Myocyte (in vitro differentiated cells): ENCODE data around the gene GAL3ST2. TPM values are rescaled to one million over a fixed set of nuclear protein-coding genes. Genes with fewer than 3 reads are reported as not detected.
"Not testable (repeated sequence)": the region's sequence is repeated elsewhere in the genome, so short reads cannot be mapped to it uniquely, and the experiment has no call there.

Source experiments
- DNase-seq: peaks from one replicate; pipeline ENCODE4 v3.0.0-alpha.2; 2012; ENCODE audit warnings: low read depth
- total RNA-seq: library from RNA; depleted of rRNA; stranded (reverse); fragments of >200 nt; gene quantifications from 2 replicates; pipeline ENCODE4 v1.2.3, GENCODE V29; 2014

GAL3ST2 gene
- total RNA-seq, 1 donor from 2014 or later = not detected

GRCh38 chr2:241767464-241768250 lies 9.0 kb upstream of the GAL3ST2 start:
- no peak for DNase-seq

- no peak for DNase-seq
Observed at GRCh38 chr2:241768251-241768711, 8.3 kb upstream of the GAL3ST2 start.

DNA sequence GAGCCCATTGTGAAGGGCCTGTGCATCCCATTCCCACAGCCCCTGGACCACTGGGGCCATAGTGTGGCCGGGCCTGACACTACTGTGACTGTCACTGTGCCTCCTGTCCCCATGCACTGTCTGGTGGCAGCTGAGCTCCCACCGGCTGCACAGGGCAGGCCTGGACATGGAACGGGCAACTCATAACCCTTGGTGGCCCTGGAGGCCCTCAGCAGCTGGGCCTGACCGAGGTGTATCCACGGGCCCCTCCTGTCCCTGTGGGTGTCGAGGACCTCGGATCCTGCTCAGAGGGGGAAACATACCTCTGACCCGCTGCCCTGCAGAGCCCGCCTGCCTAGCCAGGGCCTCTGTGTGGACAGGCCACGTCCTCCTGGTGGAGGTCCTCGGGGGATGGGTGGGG lies 7.8 kb upstream of the GAL3ST2 start:
- DNase-seq = no peak

DNA sequence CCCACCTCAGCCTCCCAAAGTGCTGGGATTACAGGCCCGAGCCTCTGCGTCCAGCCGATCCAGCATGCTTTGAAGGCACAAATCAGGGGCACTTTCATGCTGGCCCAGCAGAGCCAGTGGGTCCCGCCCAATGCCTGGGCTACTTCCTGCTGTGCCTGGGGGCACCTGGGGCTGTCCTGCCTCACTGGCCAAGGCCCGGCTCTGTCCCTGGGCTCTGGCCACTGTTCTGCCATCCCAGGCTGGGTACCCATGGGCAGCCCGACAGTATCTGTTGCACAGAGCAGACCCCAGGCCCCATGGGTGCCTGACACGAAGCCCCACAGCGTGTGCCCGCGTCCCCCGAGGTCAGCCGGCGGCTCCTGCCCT lies 6.8 kb upstream of the GAL3ST2 start:
- no peak for DNase-seq

- DNase-seq = no peak
Observed at GRCh38 chr2:241770185-241770935, 6.3 kb upstream of the GAL3ST2 start.

DNA sequence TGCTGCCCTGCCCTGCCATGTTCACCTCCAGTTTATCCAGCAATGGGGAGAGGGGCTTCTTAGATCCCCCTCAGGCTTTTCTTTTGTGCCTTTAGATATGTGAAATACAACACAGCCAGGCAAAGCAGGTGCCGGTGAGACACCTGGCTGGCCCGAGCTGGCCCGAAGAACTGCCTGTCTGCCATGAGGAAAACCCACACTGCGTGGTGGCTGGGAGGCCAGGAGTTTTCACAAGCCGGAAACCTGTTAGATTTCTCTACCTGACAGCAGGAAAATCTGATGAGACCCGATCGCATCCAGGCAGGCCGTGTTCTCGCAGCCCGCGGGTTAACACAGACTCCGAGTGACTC lies 5.7 kb upstream of the GAL3ST2 start:
- no peak for DNase-seq

DNA sequence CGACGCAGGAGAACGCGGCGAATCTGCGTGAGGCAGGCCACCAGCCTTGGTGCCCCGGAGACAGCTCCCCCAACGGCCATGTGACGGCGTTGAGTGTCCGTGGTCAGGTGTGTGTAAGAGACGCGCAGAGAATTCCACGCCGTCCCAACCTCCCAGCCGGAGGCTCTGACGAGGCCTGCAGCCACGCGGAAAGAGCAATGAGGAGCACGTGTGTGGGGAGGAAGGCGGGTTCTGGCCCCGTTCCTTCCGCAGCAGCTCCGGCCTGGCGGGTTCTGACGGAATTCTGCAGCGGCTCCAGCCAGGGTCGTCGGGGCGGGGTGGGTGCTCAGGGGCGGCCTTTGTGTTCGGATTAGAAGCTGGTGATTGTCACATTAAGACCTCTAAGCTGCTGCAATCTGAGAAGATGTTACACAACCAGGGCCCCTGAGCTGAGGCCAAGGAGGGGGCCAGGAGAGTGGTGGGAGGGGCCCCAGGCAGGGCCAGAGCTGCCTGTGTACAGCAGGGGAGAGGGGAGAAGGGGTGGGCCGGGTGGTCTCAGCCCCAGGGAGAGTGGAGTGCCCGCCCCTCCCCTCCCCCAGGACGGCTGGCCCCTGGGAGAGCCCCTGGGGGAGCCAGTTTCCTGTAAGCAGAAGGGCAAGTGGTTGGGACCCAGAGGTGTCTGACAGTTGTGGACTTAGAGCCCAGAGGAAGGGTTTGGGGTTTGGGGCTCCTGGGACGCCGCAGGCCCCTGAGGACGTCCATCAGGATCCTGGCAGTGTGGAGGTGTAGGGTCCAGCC lies 5.1 kb upstream of the GAL3ST2 start:
- DNase-seq = no peak

- no peak for DNase-seq
Observed at GRCh38 chr2:241772063-241772499, 4.5 kb upstream of the GAL3ST2 start.

DNA sequence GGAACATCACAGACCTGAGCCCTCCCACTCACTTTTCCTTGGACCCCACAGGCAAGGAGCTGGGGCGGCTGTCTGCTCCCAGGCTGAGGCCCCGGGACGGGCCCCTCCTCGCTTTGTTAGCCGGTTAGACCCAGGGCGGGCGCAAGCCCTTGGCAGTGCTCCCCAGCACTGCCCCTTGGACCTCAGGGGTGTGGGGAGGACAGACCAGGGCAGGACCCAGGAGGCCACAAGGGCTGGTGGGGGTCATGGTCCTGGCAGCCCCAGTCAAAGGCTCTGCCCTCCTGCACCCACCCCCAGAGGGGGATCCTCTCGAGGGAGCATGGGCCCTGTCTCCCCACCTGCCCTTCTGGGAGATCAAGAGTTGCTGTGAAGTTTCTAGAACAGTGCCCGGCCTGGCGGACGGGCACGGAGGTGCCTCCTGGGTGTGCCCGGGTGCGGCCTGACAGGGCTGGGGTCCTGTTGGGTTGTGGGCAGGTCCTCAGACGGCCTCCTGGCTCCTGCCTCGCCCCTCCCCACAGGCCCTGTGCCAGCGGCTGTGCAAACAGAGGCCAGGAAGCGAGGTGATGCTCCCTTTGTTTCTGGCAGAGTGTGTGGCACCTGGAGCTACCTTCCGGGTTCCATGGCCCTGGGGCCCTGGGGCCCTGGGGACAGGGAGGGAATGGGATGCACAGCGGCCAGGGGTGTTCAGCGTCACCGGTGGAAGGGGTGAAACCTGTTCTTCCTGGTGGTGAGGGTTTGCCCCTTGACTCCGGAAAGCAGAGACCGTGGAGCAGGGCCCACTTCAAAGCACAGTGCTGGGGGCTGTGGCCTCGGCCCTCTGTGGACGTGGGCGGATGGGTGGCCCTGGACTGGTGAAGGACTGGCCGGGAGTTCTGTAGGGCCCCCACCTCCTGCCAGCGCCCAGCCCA lies 2.9 kb upstream of the GAL3ST2 start:
- DNase-seq = no peak

GRCh38 chr2:241774419-241775222 lies 2.0 kb upstream of the GAL3ST2 start:
- peak; percentile 79 for DNase-seq

DNA sequence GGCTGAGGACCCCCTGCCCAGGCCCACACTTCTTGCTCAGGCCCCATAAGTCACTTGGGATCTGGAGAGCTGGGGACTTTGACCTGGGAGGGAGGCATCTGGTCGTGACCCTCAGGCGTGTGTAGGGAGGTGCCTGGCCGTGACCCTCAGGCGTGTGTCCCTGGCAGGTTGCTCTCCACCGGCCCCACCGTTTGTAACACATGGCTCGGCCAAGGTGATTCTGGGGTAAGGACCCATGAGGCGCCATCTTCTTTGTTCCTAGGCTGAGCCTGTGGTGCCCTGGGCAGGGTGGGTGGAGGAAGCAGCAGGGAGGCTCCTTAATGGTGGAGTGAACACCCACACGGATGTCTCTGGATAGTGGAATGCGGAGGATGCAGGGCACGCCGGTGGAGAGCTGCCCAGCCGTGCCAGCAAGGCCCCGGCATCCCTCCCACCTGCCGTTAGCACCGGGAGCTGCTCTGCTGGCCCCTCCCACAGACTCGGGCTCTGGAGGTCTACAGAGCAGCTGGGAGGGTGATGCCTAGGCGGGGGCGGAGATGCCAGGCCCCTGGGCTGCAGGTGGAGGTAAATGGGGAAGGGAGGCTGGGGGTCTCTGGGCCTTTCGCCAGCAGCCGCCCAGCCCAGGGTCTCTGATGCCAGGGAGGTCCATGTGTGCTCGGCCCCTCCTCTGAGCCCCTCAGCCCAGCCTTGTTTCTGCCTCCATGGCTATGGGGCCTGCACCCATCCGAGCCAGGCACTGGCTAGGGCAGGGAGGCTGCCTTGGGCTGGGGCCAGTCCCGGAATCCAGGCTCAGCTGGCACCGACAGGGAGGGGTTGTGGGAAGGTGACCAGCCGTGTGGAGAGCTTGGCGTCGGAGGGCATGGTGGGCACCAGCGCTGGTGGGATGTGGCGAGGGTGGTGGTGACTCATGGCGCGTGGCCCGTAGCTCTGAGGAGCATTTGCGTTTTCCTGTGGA lies 1.1 kb upstream of the GAL3ST2 start:
- peak; percentile 22 for DNase-seq

GRCh38 chr2:241777170-241777685 lies 606 bp downstream of the GAL3ST2 start:
- DNase-seq = no peak

DNA sequence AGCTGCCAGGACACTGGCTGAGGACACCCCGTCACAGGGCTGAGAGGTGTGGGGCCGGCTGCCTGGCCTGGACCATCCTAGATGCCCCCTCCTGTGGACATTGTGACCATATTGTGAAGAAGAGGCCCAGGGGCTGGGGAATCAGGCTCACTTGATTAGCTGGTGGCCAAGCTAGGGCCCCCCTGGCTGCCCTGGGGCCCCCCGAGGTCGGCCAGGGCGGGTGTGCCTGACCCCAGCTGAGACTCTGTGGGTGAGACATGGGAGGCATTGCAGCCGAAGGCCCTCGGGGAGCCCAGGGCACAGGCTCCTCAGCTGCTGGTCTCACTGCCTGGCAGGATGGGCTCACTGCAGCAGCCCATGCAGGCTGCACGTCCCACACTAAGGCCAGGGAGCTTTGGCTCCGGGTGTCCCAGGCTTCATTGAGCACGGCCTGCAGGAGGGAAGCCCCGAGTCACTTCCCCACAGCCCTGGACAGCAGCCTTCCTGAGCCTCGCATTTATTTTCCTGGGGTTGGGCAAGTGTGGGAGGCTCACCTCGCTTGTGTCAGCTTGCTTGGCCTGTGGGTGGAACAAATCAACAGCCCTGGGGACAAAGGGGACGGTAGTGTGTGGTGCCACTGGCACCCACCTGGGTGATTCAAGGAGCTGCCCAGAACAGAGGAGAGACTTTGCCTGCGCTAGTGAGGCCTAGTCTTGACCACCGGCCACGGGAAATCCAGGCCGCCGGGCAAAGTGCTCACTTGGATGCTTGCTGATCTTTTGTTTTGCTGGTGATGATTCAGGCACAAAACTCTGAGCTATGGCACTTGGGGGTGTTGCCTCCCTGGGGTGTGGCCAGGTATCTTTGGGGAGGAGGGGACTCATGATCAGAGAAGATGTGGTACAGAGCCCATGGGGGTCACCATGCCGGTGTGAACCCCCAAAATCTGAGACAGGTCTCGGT lies 1.3 kb downstream of the GAL3ST2 start:
- no peak for DNase-seq

DNA sequence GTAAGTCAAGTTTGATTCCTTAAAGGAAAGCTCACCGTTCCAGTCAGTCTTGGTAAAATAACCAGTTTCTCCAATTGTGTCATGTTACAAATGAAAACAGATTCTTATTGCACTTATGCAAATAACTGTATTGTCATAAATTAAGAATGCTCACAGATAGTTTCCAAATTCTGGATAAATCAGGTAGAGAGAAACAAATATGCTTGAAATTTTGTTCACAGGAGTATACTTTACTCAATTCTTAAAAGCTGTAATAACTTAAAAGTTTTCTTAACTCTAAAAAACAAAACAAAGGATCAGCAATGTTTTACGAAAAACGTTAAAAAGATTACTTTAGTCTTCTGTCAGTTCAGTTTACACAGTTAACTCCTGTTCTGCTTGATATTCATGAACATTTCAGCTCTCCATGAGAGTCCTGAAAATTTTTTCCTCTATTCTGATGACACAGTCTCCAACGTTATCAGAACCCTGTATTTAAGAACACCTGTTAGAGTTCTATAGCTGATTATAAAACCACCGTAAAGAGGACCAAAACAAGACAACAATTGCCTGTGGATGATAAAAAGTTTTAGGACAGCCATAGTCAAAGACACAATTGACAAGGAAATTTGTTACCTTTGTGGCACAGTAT lies 4.4 kb downstream of the GAL3ST2 start:
- no peak for DNase-seq

- not testable (repeated sequence) for DNase-seq
Observed at GRCh38 chr2:241782053-241782452, 5.4 kb downstream of the GAL3ST2 start.

- DNase-seq = no peak
Observed at GRCh38 chr2:241788135-241788534, 11.5 kb downstream of the GAL3ST2 start.

DNA sequence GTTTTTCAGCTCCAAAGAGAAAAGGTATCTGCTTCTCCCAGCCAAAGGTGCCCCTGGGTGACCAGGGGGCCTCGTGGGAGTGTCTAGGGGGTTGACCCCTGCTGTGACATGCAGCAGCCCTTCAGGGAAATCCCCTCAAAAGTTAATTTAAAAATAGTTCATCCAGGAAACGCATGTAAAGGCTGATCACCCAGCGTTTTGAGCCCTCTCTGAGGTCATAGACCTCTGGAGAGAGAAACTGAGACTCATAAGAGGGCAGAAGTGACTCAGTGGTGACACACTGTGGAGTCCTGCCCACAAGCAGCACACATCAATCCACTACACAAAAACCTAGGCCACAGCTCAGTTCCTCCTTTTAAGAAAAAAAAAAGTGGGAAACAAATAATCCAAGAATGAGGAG lies 11.9 kb downstream of the GAL3ST2 start:
- no peak for DNase-seq
